ENCODE results near the gene RPS6KA4.
A peak's percentile ranks its signal among the peaks of the same experiment; 100 is the strongest.
"Not testable (repeated sequence)": the region's sequence is repeated elsewhere in the genome, so short reads cannot be mapped to it uniquely, and the experiment has no call there.

The RPS6KA4 gene

DNA sequence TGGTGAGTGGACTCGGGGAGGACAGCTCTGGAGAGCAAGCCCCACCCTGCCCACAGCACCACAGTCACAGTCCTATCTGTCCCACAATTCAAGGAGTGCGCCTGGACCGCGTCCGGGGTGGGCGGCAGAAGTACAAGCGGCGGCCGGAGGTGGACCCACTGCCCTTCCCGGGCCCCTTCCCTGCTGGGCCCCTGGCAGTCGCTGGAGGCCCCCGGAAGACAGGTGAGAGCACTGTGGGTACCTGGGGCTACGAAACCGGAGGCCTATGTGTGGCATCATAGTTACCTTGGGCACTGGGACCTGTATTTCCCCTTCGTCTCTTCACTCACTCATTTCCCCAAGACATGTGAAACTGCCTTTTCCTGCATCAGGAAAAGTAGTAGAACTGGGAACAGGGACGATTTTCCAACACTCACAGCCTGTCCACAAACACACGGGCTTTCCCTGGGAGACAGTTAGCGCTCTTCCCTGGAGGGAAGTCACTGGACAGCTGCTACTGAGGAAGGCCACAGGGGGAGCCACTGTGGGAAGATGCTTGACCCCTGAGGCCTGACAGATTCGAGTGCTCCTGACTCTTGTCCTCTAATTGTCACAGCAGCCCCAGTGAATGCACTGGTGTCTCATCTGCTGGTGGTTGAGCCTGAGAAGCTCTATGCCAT lies 44.7 kb upstream of the RPS6KA4 start:
- no peaks in the 10 kb centered on the region for H3K79me2 ChIP-seq (ENCODE audit: insufficient read depth, low read length)
- H3K4me1 ChIP-seq (ENCODE audit: insufficient read depth, low read length, severe bottlenecking): peaks cover 17% of the 10 kb centered on the region
- H3K27ac ChIP-seq (ENCODE audit: low read depth, low read length, poor library complexity, severe bottlenecking): no peak overlapping the region
- no peaks in the 10 kb centered on the region for H3K9me2 ChIP-seq (ENCODE audit: low read depth, low read length)
- H3K4me2 ChIP-seq (ENCODE audit: low read length): no peak overlapping the region
- TF ChIP-seq, protein P1, sequence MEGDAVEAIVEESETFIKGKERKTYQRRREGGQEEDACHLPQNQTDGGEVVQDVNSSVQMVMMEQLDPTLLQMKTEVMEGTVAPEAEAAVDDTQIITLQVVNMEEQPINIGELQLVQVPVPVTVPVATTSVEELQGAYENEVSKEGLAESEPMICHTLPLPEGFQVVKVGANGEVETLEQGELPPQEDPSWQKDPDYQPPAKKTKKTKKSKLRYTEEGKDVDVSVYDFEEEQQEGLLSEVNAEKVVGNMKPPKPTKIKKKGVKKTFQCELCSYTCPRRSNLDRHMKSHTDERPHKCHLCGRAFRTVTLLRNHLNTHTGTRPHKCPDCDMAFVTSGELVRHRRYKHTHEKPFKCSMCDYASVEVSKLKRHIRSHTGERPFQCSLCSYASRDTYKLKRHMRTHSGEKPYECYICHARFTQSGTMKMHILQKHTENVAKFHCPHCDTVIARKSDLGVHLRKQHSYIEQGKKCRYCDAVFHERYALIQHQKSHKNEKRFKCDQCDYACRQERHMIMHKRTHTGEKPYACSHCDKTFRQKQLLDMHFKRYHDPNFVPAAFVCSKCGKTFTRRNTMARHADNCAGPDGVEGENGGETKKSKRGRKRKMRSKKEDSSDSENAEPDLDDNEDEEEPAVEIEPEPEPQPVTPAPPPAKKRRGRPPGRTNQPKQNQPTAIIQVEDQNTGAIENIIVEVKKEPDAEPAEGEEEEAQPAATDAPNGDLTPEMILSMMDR (IDR thresholded peaks at IDR 0.05; ENCODE audit: low read length): no peak
- TF ChIP-seq EZH2 (IDR thresholded peaks at IDR 0.05; ENCODE audit: borderline replicate concordance, low read length): no peak
- no peaks in the 10 kb centered on the region for H3K27me3 ChIP-seq (ENCODE audit: insufficient read depth, low read length)
- H3K9ac ChIP-seq (ENCODE audit: low read length): no peak overlapping the region
- H4K20me1 ChIP-seq (ENCODE audit: insufficient read depth, low read length): no peaks in the 10 kb centered on the region
- H2AFZ ChIP-seq (ENCODE audit: low read length): no peak overlapping the region
- H3K36me3 ChIP-seq (ENCODE audit: insufficient read depth, low read length): peaks cover 43% of the 10 kb centered on the region; the same call in 1 of the 2 replicates
- H3K9me3 ChIP-seq (ENCODE audit: low read length): no peaks in the 10 kb centered on the region
- H3F3A ChIP-seq (ENCODE audit: insufficient read depth, low read length): no peaks in the 10 kb centered on the region
- H3K4me3 ChIP-seq (ENCODE audit: low read depth, low read length, poor library complexity, severe bottlenecking): no peak overlapping the region

DNA sequence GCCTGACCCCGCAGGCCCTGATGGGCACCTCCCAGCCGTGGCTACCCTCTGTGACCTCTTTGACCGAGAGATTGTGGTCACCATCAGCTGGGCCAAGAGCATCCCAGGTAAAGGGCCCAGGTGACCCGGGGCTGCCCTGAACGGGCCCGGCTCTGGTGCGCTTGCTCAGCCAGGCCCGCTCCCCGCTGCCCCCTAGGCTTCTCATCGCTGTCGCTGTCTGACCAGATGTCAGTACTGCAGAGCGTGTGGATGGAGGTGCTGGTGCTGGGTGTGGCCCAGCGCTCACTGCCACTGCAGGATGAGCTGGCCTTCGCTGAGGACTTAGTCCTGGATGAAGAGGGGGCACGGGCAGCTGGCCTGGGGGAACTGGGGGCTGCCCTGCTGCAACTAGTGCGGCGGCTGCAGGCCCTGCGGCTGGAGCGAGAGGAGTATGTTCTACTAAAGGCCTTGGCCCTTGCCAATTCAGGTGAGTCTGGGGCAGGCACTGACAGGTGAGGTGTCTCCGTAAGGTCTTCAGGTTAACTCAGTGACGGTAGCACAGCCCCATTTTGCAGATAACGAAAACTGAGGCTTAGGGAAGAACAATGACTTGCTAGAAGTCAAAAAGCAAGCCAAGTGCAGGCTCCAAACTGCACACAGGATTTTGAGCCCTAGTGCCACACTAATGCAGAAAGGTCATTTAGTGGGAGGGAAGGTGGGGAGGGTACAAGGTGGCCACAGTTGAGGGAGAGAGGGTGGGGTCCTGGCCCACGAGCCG lies 44.0 kb upstream of the RPS6KA4 start:
- Histone ChIP-seq H3K27ac (ENCODE audit: low read depth, low read length, poor library complexity, severe bottlenecking) (no peak overlapping the region), H3K9me2 (ENCODE audit: low read depth, low read length) (no peaks in the 10 kb centered on the region), H3K36me3 (ENCODE audit: insufficient read depth, low read length) (peaks cover 43% of the 10 kb centered on the region; the same call in 1 of the 2 replicates), H2AFZ (ENCODE audit: low read length) (no peak overlapping the region), H3K4me3 (ENCODE audit: low read depth, low read length, poor library complexity, severe bottlenecking) (no peak overlapping the region), H3F3A (ENCODE audit: insufficient read depth, low read length) (no peaks in the 10 kb centered on the region), H3K4me2 (ENCODE audit: low read length) (no peak overlapping the region), H3K79me2 (ENCODE audit: insufficient read depth, low read length) (no peaks in the 10 kb centered on the region), H3K9ac (ENCODE audit: low read length) (no peak overlapping the region), H3K27me3 (ENCODE audit: insufficient read depth, low read length) (no peaks in the 10 kb centered on the region), H3K9me3 (ENCODE audit: low read length) (no peaks in the 10 kb centered on the region), H4K20me1 (ENCODE audit: insufficient read depth, low read length) (no peaks in the 10 kb centered on the region), H3K4me1 (ENCODE audit: insufficient read depth, low read length, severe bottlenecking) (peaks cover 18% of the 10 kb centered on the region)
- TF ChIP-seq EZH2 (IDR thresholded peaks at IDR 0.05; ENCODE audit: borderline replicate concordance, low read length): no peak
- TF ChIP-seq, protein P1 (IDR thresholded peaks at IDR 0.05; ENCODE audit: low read length): no peak

DNA sequence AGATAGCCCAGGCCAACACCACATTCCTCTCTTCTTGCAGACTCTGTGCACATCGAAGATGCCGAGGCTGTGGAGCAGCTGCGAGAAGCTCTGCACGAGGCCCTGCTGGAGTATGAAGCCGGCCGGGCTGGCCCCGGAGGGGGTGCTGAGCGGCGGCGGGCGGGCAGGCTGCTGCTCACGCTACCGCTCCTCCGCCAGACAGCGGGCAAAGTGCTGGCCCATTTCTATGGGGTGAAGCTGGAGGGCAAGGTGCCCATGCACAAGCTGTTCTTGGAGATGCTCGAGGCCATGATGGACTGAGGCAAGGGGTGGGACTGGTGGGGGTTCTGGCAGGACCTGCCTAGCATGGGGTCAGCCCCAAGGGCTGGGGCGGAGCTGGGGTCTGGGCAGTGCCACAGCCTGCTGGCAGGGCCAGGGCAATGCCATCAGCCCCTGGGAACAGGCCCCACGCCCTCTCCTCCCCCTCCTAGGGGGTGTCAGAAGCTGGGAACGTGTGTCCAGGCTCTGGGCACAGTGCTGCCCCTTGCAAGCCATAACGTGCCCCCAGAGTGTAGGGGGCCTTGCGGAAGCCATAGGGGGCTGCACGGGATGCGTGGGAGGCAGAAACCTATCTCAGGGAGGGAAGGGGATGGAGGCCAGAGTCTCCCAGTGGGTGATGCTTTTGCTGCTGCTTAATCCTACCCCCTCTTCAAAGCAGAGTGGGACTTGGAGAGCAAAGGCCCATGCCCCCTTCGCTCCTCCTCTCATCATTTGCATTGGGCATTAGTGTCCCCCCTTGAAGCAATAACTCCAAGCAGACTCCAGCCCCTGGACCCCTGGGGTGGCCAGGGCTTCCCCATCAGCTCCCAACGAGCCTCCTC lies 43.1 kb upstream of the RPS6KA4 start:
- H3K27me3 ChIP-seq (ENCODE audit: insufficient read depth, low read length); H4K20me1 ChIP-seq (ENCODE audit: insufficient read depth, low read length); H3F3A ChIP-seq (ENCODE audit: insufficient read depth, low read length); H2AFZ ChIP-seq (ENCODE audit: low read length); H3K9me2 ChIP-seq (ENCODE audit: low read depth, low read length); H3K9me3 ChIP-seq (ENCODE audit: low read length); H3K79me2 ChIP-seq (ENCODE audit: insufficient read depth, low read length): not testable (repeated sequence)
- H3K4me2 ChIP-seq (ENCODE audit: low read length): peak overlapping the region; percentile 73
- H3K36me3 ChIP-seq (ENCODE audit: insufficient read depth, low read length): peaks cover 41% of the 10 kb centered on the region; the same call in 1 of the 2 replicates
- peak overlapping the region; percentile 91 for H3K9ac ChIP-seq (ENCODE audit: low read length)
- peak overlapping the region; percentile 89 for H3K4me3 ChIP-seq (ENCODE audit: low read depth, low read length, poor library complexity, severe bottlenecking)
- peaks cover 18% of the 10 kb centered on the region for H3K4me1 ChIP-seq (ENCODE audit: insufficient read depth, low read length, severe bottlenecking)
- peak overlapping the region; percentile 94 for H3K27ac ChIP-seq (ENCODE audit: low read depth, low read length, poor library complexity, severe bottlenecking)

Data from OCI-LY1 (cell line).